Peyer's patch (tissue), 4 donors: Measurements from ENCODE around the gene TRIP10. TPM values are rescaled to one million over a fixed set of nuclear protein-coding genes. Genes with fewer than 3 reads are reported as not detected.

Source experiments
- DNase-seq, 3 donors: peaks; one replicate each; pipeline ENCODE4 v3.0.0-alpha.2; 2017 to 2019
- H3K27ac ChIP-seq, 4 donors: fragments of 200-600 bp; sonication (generic); one replicate each; pipeline ENCODE4 v1.5.1; 2016 to 2019
- H3K27me3 ChIP-seq, 2 donors: fragments of 200-600 bp; sonication (generic); one replicate each; pipeline ENCODE4 v1.5.1; 2019
- H3K36me3 ChIP-seq, 3 donors: fragments of 200-600 bp; sonication (generic); one replicate each; pipeline ENCODE4 v1.5.1; 2016 to 2019
- H3K4me1 ChIP-seq, 4 donors: fragments of 200-600 bp; sonication (generic); one replicate each; pipeline ENCODE4 v1.5.1; 2016 to 2019
- H3K4me3 ChIP-seq, 4 donors: fragments of 200-600 bp; sonication (generic); 1 replicate in 3 of 4; 2 replicates in 1 of 4; pipeline ENCODE4 v1.5.1; 2016 to 2019; ENCODE audit warnings: mild to moderate bottlenecking in 1 of 4
- H3K9me3 ChIP-seq, 4 donors: fragments of 200-600 bp; sonication (generic); one replicate each; pipeline ENCODE4 v1.5.1; 2016 to 2019; ENCODE audit warnings: mild to moderate bottlenecking in 1 of 4
- POLR2A ChIP-seq, 2 donors: fragments of 450-650 bp; IDR thresholded peaks; one replicate each; pipeline ENCODE4 v1.5.1; 2017; ENCODE audit warnings: antibody characterized with exemption in 2 of 2, mild to moderate bottlenecking in 2 of 2, moderate library complexity in 2 of 2
- total RNA-seq, 4 donors: library from RNA; depleted of rRNA; stranded (reverse); fragments of >200 nt; gene quantifications; one replicate each; pipeline ENCODE4 v1.1.0, GENCODE V29; 2016
- TF ChIP-seq, protein P1 (sequence below), 6 experiments: fragments of 450-650 bp in 4 of 6; fragments of 200-600 bp in 2 of 6; sonication (generic) in 1 of 6; IDR thresholded peaks; one replicate each; pipeline ENCODE4 v1.5.1; 2017 to 2019; ENCODE audit warnings: antibody characterized with exemption in 6 of 6, mild to moderate bottlenecking in 3 of 6, moderate library complexity in 1 of 6

The TRIP10 gene
- total RNA-seq, 4 donors from 2014 or later, result 30.1 to 314 (median 81.5) TPM

DNA sequence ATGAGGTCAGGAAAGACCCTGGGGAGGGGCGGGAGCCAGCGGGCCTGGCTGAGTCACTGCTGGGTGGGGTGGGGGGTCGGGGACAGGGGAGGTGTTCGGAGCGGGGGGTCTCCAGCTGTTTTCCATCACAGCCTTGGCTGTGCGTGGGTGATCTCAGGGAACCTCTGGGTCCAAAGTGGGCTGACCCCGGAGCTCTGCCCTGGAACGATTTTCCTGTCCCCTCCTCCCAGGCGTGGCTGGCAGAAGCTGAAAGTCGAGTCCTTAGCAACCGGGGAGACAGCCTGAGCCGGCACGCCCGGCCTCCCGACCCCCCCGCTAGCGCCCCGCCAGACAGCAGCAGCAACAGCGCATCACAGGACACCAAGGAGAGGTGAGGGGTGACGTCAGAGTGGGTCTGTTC, 10.6 kb downstream of the TRIP10 start:
- H3K27ac ChIP-seq, result no peak overlapping the region
- DNase-seq, result peak in 1 of 3 donors; percentile 56
- no peak for TF ChIP-seq POLR2A (IDR thresholded peaks at IDR 0.05)
- no peaks in the 10 kb centered on the region for H3K27me3 ChIP-seq
- peaks cover 0 to 28% (median 4%) of the 10 kb centered on the region in 4 donors for H3K4me1 ChIP-seq
- H3K36me3 ChIP-seq, result peaks cover 0 to 77% (median 0%) of the 10 kb centered on the region in 3 donors
- no peaks in the 10 kb centered on the region for H3K9me3 ChIP-seq
- H3K4me3 ChIP-seq, result no peak overlapping the region

DNA sequence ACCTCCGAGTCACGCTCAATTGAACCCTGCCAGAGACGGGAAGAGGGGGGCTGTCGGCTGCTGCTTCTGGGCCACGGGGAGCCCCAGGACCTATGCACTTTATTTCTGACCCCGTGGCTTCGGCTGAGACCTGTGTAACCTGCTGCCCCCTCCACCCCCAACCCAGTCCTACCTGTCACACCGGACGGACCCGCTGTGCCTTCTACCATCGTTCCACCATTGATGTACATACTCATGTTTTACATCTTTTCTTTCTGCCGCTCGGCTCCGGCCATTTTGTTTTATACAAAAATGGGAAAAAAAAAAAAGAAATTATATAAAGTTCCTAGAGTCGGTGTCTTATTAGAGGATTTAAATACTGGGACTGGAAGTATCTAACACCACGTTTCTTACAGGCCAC, 11.7 kb downstream of the TRIP10 start:
- DNase-seq, result no peak
- Histone ChIP-seq H3K27me3 (no peaks in the 10 kb centered on the region), H3K4me3 (no peak overlapping the region), H3K4me1 (peaks cover 0 to 23% (median 4%) of the 10 kb centered on the region in 4 donors), H3K27ac (peak overlapping the region in 1 of 4 donors; percentile 93), H3K9me3 (no peaks in the 10 kb centered on the region), H3K36me3 (peaks cover 0 to 74% (median 0%) of the 10 kb centered on the region in 3 donors)
- no peak for TF ChIP-seq POLR2A (IDR thresholded peaks at IDR 0.05)
- TF ChIP-seq, protein P1, sequence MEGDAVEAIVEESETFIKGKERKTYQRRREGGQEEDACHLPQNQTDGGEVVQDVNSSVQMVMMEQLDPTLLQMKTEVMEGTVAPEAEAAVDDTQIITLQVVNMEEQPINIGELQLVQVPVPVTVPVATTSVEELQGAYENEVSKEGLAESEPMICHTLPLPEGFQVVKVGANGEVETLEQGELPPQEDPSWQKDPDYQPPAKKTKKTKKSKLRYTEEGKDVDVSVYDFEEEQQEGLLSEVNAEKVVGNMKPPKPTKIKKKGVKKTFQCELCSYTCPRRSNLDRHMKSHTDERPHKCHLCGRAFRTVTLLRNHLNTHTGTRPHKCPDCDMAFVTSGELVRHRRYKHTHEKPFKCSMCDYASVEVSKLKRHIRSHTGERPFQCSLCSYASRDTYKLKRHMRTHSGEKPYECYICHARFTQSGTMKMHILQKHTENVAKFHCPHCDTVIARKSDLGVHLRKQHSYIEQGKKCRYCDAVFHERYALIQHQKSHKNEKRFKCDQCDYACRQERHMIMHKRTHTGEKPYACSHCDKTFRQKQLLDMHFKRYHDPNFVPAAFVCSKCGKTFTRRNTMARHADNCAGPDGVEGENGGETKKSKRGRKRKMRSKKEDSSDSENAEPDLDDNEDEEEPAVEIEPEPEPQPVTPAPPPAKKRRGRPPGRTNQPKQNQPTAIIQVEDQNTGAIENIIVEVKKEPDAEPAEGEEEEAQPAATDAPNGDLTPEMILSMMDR (IDR thresholded peaks at IDR 0.05), result no peak

DNA sequence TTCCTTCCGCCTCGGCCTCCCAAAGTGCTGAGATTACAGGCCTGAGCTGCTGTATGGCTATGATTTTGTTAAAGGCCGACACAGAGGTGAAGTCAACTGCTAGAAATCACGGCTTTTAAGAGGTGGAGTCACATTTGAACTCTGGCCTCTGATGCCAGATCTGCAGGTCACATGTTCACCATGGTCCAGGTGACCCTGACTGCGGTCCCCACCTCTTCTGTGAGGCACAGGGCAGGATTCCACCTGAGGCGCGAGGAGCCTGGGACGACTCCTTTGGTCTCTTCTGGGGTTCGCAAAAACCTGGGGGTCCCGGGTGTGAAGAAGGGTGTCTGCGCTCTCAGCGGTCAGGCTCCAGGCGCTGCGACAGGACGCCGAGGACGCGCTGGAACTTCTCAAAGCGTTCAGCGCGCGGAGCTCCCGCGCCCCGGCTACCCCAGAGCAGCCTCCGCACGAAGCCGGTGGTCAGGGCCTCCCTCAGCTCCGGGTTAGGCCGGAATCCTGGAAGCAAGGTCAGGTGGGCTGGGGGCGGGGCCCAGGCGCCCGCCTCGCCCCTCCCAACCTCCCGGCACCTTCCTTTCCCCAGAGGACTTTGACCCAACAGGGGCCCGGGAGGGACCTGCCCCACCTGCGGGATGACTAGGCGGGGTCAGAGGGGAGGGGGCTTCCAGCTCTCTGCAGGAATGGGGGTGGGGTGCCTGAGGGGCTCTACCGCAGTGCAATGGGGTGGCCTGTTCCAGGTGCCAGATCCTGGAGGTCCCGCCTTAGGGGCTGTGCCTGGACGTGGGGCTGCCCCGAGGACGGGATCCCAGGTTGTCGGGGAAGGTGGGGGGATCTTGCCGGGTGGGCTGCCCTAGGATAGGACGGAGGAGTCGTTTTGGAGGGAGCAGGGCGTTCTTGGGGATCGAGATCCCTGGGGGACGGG, 13.0 kb downstream of the TRIP10 start:
- peaks cover 0 to 23% (median 4%) of the 10 kb centered on the region in 4 donors for H3K4me1 ChIP-seq
- peak overlapping the region; percentile 31 to 52 (median 45) for H3K4me3 ChIP-seq
- TF ChIP-seq, protein P1 (IDR thresholded peaks at IDR 0.05), result no peak
- peak; percentile 52 to 67 for TF ChIP-seq POLR2A (IDR thresholded peaks at IDR 0.05)
- H3K27ac ChIP-seq, result peak overlapping the region; percentile 68 to 96 (median 84)
- no peaks in the 10 kb centered on the region for H3K9me3 ChIP-seq
- peaks cover 0 to 60% (median 0%) of the 10 kb centered on the region in 3 donors for H3K36me3 ChIP-seq
- no peaks in the 10 kb centered on the region for H3K27me3 ChIP-seq
- DNase-seq, result peak in 2 of 3 donors; percentile 81 to 87

DNA sequence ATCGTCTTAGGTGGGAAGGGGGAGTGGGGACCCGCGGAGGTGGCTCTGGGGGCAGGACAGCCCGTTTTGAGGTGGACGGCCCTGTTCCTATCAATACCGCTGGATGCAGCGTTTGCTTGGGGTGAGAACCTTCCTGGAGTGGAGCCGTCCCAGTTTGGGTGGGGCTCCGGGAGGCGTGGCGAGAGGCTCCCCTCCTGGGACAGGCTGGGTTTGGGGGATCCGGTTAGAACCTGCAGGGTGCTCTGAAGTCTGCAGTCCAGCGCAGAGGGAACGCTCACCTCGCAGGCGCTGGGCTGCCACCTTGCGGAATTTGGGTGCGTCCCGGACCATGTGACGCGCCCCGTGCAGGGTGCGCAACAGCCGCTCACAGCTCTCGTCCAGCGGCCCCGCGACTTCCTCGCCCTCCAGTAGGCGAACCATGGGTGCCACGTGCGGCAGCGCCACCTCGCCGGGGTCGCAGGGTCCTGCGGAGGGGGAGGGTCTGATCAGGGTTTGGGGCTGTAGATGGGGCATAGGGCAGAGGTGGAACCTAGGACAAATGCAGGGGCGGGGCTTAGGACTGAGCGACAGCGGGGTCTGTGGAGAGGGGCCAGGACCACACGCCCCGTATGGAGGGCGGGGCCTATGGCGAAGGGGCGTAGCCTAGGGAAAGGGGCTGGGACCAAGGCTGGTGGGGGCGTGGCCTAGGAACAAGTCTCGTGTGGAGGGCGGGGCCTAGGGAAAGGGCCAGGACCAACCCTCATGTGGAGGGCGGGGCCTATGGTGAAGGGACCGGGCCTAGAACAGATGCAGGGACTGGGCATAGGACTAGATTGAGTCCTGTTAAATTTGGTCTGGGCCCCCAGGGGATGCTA, 13.9 kb downstream of the TRIP10 start:
- Histone ChIP-seq H3K27ac (peak overlapping the region; percentile 68 to 96 (median 84)), H3K36me3 (peaks cover 0 to 51% (median 0%) of the 10 kb centered on the region in 3 donors), H3K4me3 (peak overlapping the region; percentile 31 to 52 (median 45)), H3K4me1 (peaks cover 0 to 23% (median 4%) of the 10 kb centered on the region in 4 donors), H3K27me3 (no peaks in the 10 kb centered on the region), H3K9me3 (no peaks in the 10 kb centered on the region)
- peak; percentile 92 to 96 (median 93) for DNase-seq
- peak; percentile 24 to 52 for TF ChIP-seq POLR2A (IDR thresholded peaks at IDR 0.05)
- TF ChIP-seq, protein P1 (IDR thresholded peaks at IDR 0.05), result peak; percentile 29 to 76 (median 58)

DNA sequence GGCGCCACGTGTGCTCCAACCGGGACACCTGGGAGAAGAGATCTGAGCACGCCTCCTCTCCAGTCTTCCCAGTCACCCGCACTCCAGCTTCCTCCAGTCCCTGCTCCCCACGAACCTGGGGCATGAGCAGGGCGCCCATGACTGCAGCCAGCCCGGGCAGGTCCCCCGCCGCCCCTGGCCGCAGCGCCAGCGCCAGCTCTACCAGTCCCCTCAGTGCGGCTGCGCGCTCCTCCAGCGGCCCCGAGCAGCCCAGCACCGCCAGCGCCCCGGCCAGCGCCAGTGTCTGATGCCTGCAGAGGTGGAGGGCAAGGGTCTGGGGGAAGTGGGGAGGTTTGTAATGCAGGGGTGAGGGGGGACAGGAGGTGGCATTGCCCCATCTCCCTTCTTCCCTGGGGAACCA, 14.7 kb downstream of the TRIP10 start:
- Histone ChIP-seq H3K36me3 (peaks cover 0 to 48% (median 0%) of the 10 kb centered on the region in 3 donors), H3K27ac (peak overlapping the region in 2 of 4 donors; percentile 93 to 96), H3K4me3 (no peak overlapping the region), H3K4me1 (peaks cover 0 to 23% (median 4%) of the 10 kb centered on the region in 4 donors), H3K27me3 (no peaks in the 10 kb centered on the region), H3K9me3 (no peaks in the 10 kb centered on the region)
- TF ChIP-seq, protein P1 (IDR thresholded peaks at IDR 0.05), result no peak
- no peak for TF ChIP-seq POLR2A (IDR thresholded peaks at IDR 0.05)
- DNase-seq, result no peak
